Activated naive CD8-positive, alpha-beta T cell treated with anti-CD3 and anti-CD28 coated beads, Interleukin-2, amount 50 U/mL, for 24 hours (primary cell): Measurements from ENCODE around the gene MT1B.

Source experiments
- ATAC-seq: fragments of 150-1000 bp; cut with Tn5 transposase; one replicate; pipeline ENCODE4 v1.10.0; 2021
- DNase-seq: peaks from one replicate; pipeline ENCODE4 v3.0.0; 2021
- H3K27ac Mint-ChIP-seq: one replicate; pipeline ENCODE4 v1.8.0; 2021; ENCODE audit warnings: mild to moderate bottlenecking, mixed read lengths
- H3K27me3 Mint-ChIP-seq: one replicate; pipeline ENCODE4 v1.8.0; 2021; ENCODE audit warnings: mixed read lengths
- H3K36me3 Mint-ChIP-seq: one replicate; pipeline ENCODE4 v1.8.0; 2021; ENCODE audit warnings: low read depth, mixed read lengths
- H3K4me1 Mint-ChIP-seq: one replicate; pipeline ENCODE4 v1.8.0; 2021; ENCODE audit warnings: mixed read lengths
- H3K4me3 Mint-ChIP-seq: one replicate; pipeline ENCODE4 v1.8.0; 2021; ENCODE audit warnings: mild to moderate bottlenecking, moderate library complexity, mixed read lengths
- H3K9me3 Mint-ChIP-seq: one replicate; pipeline ENCODE4 v1.8.0; 2021; ENCODE audit warnings: mixed read lengths

The MT1B gene

DNA sequence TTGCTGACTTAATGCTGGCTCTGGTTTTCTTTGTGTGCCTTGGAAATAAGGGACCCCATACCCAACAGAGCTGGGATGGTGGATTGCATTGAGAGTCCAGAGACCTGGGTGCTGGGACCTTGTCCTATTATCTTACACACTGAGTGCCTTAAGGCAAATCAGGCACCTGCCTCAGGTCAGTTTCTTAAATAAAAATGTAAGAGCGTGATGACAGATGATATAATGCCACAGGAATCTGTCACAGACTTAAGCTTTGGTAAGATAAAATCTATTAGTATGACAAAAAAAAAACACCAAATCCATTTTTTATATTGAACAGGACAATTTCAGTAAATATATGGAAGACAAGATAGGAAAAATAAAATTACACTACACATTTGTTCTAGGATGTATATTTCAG lies 11.6 kb upstream of the MT1B start:
- H3K4me3 Mint-ChIP-seq: no peak overlapping the region
- no peaks in the 10 kb centered on the region for H3K36me3 Mint-ChIP-seq
- H3K4me1 Mint-ChIP-seq: peaks cover 35% of the 10 kb centered on the region
- ATAC-seq: no peak
- no peaks in the 10 kb centered on the region for H3K9me3 Mint-ChIP-seq
- peaks cover 58% of the 10 kb centered on the region for H3K27me3 Mint-ChIP-seq
- no peak for DNase-seq
- no peak overlapping the region for H3K27ac Mint-ChIP-seq

DNA sequence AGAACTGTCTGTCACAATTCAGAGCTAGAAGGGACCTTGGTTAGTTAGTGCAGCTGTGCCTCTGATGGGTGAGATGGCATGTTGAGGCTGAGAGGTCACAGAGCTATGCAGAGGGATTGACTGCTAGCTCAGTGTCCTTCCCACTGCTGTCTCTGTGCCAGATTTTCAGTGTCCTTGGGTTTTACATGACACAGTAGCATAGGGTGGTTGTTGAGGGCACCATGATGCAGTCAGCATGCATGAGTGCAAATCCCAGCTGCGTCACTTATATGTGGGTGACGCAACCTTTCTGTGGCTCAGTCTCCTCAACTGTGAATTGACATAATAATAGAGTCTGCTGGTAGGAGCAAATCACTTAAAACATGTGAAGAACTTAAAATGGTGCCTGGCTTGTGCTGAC lies 10.5 kb upstream of the MT1B start:
- ATAC-seq (no peak), DNase-seq (no peak)
- Mint-ChIP-seq H3K9me3 (no peaks in the 10 kb centered on the region), H3K4me1 (peaks cover 31% of the 10 kb centered on the region), H3K27ac (no peak overlapping the region), H3K4me3 (no peak overlapping the region), H3K27me3 (peaks cover 53% of the 10 kb centered on the region), H3K36me3 (no peaks in the 10 kb centered on the region)

DNA sequence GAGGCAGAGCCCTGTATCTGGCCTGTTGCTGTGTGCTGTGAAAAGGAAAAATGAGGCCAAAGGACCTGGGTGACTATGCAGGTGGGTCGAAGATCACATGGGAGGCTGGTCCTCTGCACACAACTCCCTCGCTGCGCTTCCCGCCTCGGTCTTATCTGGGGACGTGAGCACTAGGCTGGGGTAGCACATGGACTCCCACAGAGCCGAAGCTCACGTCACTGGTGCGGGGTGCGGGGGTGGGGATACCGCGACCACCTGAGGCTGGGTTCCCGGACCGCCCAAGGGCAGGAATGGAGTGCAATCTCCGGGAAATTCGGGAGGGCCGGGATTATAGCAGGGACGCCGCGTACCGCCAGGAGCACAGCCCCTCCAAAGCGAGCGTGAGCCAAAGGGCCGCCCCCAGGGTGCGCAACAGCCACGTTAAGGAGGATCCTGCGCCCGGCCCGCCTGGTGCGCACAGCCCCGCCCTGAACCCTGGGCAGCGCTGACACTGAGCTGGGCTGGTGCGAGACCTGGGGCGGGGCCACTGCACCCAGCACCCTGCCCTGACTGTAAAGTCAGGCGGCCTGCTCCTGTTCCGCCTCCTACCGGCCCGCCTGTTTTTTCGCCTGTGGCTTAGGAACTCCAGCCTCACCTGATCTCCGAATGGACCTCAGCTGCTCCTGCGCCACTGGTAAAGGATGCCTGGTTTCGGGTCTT lies 8.5 kb upstream of the MT1B start:
- no peaks in the 10 kb centered on the region for H3K36me3 Mint-ChIP-seq

DNA sequence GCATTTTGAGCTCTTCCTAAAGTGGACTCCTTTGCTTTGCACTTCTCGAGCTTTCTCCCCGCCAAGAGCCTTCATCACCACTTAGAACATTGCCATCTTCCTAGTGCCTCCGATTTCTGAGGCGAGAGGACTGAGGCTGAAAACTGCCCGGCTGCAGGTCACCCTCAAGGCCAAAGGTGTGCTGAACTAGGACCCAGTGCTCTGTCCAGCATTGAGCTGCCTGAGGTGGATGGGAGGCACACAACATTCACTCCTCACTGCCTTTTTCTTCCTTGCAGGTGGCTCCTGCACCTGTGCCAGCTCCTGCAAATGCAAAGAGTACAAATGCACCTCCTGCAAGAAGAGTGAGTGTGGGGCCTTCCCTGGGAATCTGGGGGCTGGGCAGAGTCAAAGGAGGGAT lies 7.9 kb upstream of the MT1B start:
- Mint-ChIP-seq H3K4me1 (peaks cover 24% of the 10 kb centered on the region), H3K27me3 (peaks cover 32% of the 10 kb centered on the region), H3K4me3 (peak overlapping the region; percentile 59), H3K27ac (peak overlapping the region; percentile 35), H3K36me3 (no peaks in the 10 kb centered on the region), H3K9me3 (no peaks in the 10 kb centered on the region)
- no peak for ATAC-seq
- DNase-seq: no peak

More for the DNA sequence above, 8.5 kb upstream of the MT1B start:
- Mint-ChIP-seq H3K9me3 (no peaks in the 10 kb centered on the region), H3K27ac (peak overlapping the region; percentile 35), H3K4me1 (peaks cover 24% of the 10 kb centered on the region), H3K4me3 (peak overlapping the region; percentile 59), H3K27me3 (peaks cover 36% of the 10 kb centered on the region)
- DNase-seq: peak; percentile 81
- peak; percentile 100 for ATAC-seq

DNA sequence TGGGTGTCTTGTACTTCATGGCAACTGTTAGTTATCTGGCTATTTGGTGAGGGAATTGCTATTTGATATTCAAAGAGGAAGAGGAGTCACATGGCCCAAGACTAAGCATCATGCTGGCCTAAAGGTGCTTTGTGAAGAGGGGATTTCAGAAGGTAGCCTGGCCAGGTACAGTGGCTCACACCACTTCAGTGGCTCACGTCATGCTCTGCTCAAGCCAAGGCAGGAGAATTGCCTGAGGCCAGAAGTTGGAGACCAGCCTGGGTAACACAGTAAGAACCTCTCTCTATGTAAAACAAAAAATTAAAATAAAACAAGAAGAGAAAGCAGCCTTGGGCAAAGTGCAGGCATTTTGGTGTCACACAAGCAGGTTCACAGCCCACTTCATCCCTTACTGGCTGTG lies 6.4 kb upstream of the MT1B start:
- Mint-ChIP-seq H3K27ac (no peak overlapping the region), H3K9me3 (no peaks in the 10 kb centered on the region), H3K27me3 (peaks cover 17% of the 10 kb centered on the region), H3K36me3 (no peaks in the 10 kb centered on the region), H3K4me1 (peaks cover 24% of the 10 kb centered on the region), H3K4me3 (no peak overlapping the region)
- ATAC-seq: no peak
- DNase-seq: no peak

DNA sequence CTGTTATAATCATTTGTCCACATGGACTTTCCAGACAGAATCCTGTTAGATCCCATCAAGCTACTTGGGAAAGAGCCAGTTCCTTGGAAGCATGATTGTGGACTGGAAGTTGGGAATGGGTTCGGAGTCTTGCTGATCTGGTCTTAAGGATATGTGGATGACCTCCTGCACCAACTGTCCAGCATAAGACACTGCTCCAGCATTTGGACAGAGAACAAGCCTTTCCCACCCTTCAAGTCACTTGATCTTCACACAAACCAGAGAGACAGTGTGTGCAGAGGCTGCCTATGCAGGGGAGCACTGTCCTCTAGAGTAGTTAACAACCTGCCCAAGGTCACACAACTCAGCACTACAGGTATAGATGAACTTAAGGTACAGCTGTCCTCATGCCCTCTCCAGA lies 5.8 kb upstream of the MT1B start:
- Mint-ChIP-seq H3K36me3 (no peaks in the 10 kb centered on the region), H3K27me3 (peaks cover 13% of the 10 kb centered on the region), H3K9me3 (no peaks in the 10 kb centered on the region), H3K27ac (no peak overlapping the region), H3K4me1 (peaks cover 24% of the 10 kb centered on the region), H3K4me3 (no peak overlapping the region)
- no peak for DNase-seq
- ATAC-seq: no peak

DNA sequence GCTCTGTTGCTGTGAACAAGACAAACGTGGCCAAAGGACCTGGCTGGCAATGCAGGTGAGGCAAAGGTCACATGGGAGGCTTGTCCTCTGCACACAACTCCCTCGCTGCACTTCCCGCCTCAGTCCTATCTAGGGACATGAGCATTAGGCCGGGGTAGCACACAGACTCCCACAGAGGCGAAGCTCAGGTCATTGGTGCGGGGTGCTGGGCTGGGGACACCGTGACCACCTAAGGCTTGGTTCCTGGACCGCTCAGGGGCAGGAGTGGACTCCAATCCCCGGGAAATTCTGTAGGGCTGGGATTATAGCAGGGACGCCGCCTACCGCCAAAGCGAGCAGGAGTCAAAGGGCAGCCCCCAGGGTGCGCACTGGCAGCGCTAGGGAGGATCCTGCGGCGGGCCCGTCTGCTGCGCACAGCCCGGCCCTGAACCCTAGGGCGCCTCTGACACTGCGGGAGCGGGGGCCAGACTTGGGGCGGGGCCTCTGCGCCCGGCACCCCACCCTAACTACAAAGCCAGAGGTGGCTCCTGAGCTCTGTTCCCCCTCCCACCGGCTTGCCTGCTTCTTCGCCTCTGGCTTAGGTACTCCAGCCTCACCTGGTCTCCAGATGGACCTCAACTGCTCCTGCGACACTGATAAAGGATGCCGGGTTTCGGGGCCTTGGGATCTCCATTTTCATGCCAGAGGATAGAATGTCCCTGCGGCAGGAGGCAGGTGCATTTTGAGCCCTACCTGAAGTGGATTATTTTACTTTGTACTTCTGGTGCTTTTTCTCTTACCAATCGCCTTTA lies 3.9 kb upstream of the MT1B start:
- no peaks in the 10 kb centered on the region for H3K9me3 Mint-ChIP-seq
- DNase-seq: no peak
- peaks cover 13% of the 10 kb centered on the region for H3K27me3 Mint-ChIP-seq

DNA sequence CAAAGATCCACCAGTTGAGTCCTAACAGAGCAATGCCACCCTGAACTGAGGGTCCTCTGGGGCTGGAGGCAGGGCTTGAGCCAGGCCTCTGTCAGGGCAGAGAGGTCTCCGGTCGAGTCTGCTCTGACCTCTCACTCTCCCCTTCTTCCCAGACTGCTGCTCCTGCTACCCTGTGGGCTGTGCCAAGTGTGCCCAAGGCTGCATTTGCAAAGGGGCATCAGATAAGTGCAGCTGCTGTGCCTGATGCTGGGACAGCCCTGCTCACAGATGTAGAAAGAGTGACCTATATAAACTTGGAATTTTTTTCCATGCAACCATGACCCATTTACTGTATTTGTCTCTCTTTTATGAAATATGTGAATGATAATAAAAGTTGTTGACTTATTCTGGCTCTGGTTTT lies 2.4 kb upstream of the MT1B start:
- Mint-ChIP-seq H3K27me3 (peaks cover 13% of the 10 kb centered on the region), H3K4me1 (peaks cover 3% of the 10 kb centered on the region), H3K9me3 (no peaks in the 10 kb centered on the region), H3K27ac (no peak overlapping the region), H3K4me3 (no peak overlapping the region), H3K36me3 (no peaks in the 10 kb centered on the region)
- no peak for DNase-seq
- no peak for ATAC-seq

More for the DNA sequence above, 3.9 kb upstream of the MT1B start:
- Mint-ChIP-seq H3K4me3 (no peak overlapping the region), H3K4me1 (peaks cover 17% of the 10 kb centered on the region), H3K36me3 (no peaks in the 10 kb centered on the region), H3K27ac (no peak overlapping the region)
- no peak for ATAC-seq

DNA sequence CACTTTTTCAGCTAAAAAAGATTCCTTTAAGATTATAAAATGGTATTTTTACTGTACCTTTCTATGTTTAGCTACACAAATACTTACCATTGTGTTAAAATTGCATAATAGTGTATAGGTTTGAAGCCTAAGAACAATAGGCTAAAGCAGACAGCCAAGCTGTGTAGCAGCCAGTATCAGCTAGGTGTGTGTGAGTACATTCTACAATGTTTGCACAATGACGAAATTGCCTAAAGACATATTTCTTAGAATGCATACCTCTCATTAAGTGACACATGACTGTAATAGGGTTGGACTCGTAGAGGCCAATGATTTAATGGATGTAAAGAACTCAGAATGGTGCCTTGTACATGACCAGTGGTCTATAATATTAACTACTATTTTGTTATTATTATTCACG lies 1.9 kb upstream of the MT1B start:
- Mint-ChIP-seq H3K36me3 (no peaks in the 10 kb centered on the region), H3K27me3 (peaks cover 13% of the 10 kb centered on the region), H3K4me3 (no peak overlapping the region), H3K27ac (no peak overlapping the region), H3K4me1 (no peaks in the 10 kb centered on the region), H3K9me3 (no peaks in the 10 kb centered on the region)
- no peak for ATAC-seq
- DNase-seq: no peak

DNA sequence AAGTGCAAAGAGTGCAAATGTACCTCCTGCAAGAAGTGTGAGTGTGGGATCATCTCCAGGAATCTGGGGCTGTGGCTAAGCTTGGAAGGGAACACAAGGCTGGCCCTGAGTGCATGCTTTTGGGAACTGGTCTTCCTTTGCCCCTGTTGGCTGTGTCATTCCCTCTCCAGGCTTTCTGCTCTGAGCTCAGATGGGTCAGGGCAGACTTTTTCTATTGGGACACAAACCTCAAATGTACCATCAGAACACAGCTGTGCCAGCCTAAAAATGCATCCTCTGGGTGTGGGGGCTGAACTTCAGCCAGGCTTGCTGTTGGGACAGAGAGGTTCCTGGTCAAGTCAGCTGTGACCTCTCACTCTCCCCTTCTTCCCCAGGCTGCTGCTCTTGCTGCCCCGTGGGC lies 914 bp downstream of the MT1B start:
- Mint-ChIP-seq H3K4me3 (no peak overlapping the region), H3K27ac (no peak overlapping the region), H3K27me3 (peaks cover 8% of the 10 kb centered on the region), H3K9me3 (no peaks in the 10 kb centered on the region), H3K4me1 (peaks cover 4% of the 10 kb centered on the region), H3K36me3 (no peaks in the 10 kb centered on the region)
- ATAC-seq (no peak), DNase-seq (no peak)

DNA sequence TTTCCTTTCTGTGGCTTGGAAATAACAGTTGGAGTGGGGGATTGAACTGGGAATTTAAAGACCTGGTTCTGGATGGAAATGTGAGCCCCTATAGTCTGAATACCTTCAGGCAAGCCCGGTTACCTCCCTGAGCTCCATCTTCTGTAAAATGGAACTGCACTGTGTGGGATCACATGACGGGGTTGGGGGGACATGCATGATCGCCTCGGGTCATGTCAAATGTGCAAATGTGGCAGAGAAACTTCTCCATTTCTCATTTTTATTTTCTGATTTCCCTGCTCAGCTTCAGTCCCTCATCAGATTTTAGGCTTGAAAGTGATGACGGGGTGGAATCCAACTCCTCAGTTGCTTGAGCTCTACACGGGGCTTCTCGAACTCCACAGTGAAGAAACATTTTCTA lies 1.5 kb downstream of the MT1B start:
- ATAC-seq (no peak), DNase-seq (no peak)
- Mint-ChIP-seq H3K4me1 (peaks cover 9% of the 10 kb centered on the region), H3K27ac (no peak overlapping the region), H3K4me3 (no peak overlapping the region), H3K9me3 (no peaks in the 10 kb centered on the region), H3K36me3 (no peaks in the 10 kb centered on the region), H3K27me3 (peaks cover 6% of the 10 kb centered on the region)

DNA sequence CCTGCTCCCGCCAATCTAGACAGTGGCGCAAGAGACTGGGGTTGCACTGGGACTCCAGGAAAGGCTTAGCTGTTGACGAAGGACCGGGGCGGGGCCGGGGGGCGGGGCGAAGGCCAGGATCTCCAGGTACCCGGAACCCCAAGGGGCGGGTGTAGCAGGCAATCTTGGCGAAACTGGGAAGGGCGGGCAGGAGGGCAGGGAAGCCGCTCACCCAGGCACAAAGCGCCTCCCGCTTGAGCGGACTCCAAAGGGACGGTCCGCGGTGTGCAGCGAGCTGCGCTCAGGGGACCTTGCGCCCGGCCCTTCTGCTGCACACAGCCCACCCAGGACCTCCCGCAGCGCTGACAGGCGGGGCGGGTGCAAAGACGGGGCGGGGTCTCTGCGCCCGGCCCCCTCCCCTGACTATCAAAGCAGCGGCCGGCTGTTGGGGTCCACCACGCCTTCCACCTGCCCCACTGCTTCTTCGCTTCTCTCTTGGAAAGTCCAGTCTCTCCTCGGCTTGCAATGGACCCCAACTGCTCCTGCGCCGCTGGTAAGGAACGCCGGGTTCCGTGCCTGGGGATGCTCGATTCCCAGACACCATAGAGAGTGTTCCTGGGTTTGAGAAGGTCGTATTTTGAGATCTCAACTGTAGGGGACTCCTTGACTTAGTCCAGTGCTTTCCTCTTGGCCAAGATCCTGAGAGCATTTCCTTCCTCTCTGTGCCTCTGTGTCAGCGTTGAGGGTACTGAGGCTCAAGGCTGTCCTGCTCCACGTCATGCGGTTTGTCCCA lies 6.1 kb downstream of the MT1B start, which contains the start of gene MT1F:
TSS of gene MT1F (plus strand) at position 405 of the 772 bp plus-strand sequence. CDS start at position 505, 100 bp downstream.
- H3K27ac Mint-ChIP-seq: peak within 1 kb of the TSS; percentile 30
- H3K4me3 Mint-ChIP-seq: peak within 1 kb of the TSS; percentile 85
- no peaks in the 10 kb centered on the region for H3K9me3 Mint-ChIP-seq
- ATAC-seq (peak; percentile 75), DNase-seq (peak; percentile 67)
- peaks cover 18% of the 10 kb centered on the region for H3K4me1 Mint-ChIP-seq
- H3K36me3 Mint-ChIP-seq: no peaks in the 10 kb centered on the region
- H3K27me3 Mint-ChIP-seq: peaks cover 4% of the 10 kb centered on the region

DNA sequence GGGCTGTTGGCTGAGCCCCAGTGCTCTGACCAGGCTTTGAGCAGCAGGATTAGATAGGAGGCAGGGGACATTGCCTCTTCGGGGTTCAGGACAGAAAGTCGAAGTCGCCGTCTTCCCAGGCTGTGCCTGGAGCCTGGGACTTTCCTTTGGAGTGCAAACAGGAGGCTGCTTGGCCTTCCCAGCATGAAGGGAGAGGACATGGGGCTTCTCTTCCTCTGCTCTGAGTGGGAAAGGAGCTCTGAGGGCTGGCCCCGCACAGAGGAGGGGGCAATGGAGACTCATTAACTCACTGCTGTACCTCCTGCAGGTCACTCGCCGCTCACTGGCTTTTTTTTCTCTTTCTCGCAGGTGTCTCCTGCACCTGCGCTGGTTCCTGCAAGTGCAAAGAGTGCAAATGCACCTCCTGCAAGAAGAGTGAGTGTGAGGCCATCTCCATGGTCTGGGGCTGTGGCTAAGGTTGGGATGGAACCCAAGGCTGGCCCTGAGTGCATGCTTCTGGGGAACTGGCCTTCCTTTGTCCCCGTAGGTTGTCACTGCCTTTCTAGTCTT lies 6.7 kb downstream of the MT1B start:
- DNase-seq: no peak
- H3K4me1 Mint-ChIP-seq: peaks cover 20% of the 10 kb centered on the region
- H3K27ac Mint-ChIP-seq: no peak overlapping the region
- no peaks in the 10 kb centered on the region for H3K9me3 Mint-ChIP-seq
- peaks cover 4% of the 10 kb centered on the region for H3K27me3 Mint-ChIP-seq
- H3K36me3 Mint-ChIP-seq: no peaks in the 10 kb centered on the region
- H3K4me3 Mint-ChIP-seq: peak overlapping the region; percentile 85
- ATAC-seq: no peak
